Hepatocyte (in vitro differentiated cells): ENCODE data around the gene GPM6B. TPM values are rescaled to one million over a fixed set of nuclear protein-coding genes. Genes with fewer than 3 reads are reported as not detected.

Source experiments
- DNase-seq: peaks from one replicate; pipeline ENCODE4 v3.0.0-alpha.2; 2016; ENCODE audit warnings: low spot score
- H2AFZ ChIP-seq: fragments of 200-600 bp; sonication (generic); 2 replicates; pipeline ENCODE4 v1.6.0; 2016; ENCODE audit warnings: antibody characterized with exemption, mild to moderate bottlenecking
- H3K27ac ChIP-seq: fragments of 200-600 bp; sonication (generic); 2 replicates; pipeline ENCODE4 v1.5.1; 2016; ENCODE audit warnings: mild to moderate bottlenecking
- H3K27me3 ChIP-seq: fragments of 200-600 bp; sonication (generic); 2 replicates; pipeline ENCODE4 v1.6.1; 2016
- H3K36me3 ChIP-seq: fragments of 200-600 bp; sonication (generic); replicated peaks from 2 replicates; pipeline ENCODE4 v1.5.1; 2016; ENCODE audit warnings: low read depth; ENCODE audit not compliant: insufficient read depth
- H3K4me1 ChIP-seq: fragments of 200-600 bp; sonication (generic); 2 replicates; pipeline ENCODE4 v1.5.1; 2016; ENCODE audit warnings: mild to moderate bottlenecking, moderate library complexity; ENCODE audit not compliant: insufficient read depth
- H3K4me2 ChIP-seq: fragments of 200-600 bp; sonication (generic); 2 replicates; pipeline ENCODE4 v1.6.0; 2016
- H3K4me3 ChIP-seq: fragments of 200-600 bp; sonication (generic); 2 replicates; pipeline ENCODE4 v1.5.1; 2016; ENCODE audit warnings: mild to moderate bottlenecking
- H3K79me2 ChIP-seq: fragments of 200-600 bp; sonication (generic); 2 replicates; pipeline ENCODE4 v1.6.0; 2017; ENCODE audit warnings: mild to moderate bottlenecking
- H3K9me2 ChIP-seq: fragments of 200-600 bp; sonication (generic); replicated peaks from 2 replicates; pipeline ENCODE4 v1.6.0; 2017; ENCODE audit warnings: mild to moderate bottlenecking; ENCODE audit not compliant: insufficient read depth
- H3K9me3 ChIP-seq: fragments of 200-600 bp; sonication (generic); 2 replicates; pipeline ENCODE4 v1.5.1; 2016; ENCODE audit warnings: low read depth, mild to moderate bottlenecking
- H4K20me1 ChIP-seq: fragments of 200-600 bp; sonication (generic); 2 replicates; pipeline ENCODE4 v1.6.0; 2016; ENCODE audit warnings: mild to moderate bottlenecking; ENCODE audit not compliant: insufficient read depth, poor library complexity, severe bottlenecking
- CTCF ChIP-seq: fragments of 200-600 bp; sonication (generic); IDR thresholded peaks from 2 replicates; pipeline ENCODE4 v1.5.1; 2016; ENCODE audit warnings: antibody characterized with exemption, mild to moderate bottlenecking; ENCODE audit not compliant: poor library complexity
- EZH2 ChIP-seq: fragments of 200-600 bp; sonication (generic); IDR thresholded peaks from 2 replicates; pipeline ENCODE4 v1.6.1; 2016; ENCODE audit warnings: antibody characterized with exemption, mild to moderate bottlenecking, borderline replicate concordance
- EZH2phosphoT487 ChIP-seq: fragments of 200-600 bp; sonication (generic); IDR thresholded peaks from one replicate; pipeline ENCODE4 v1.6.1; 2018; ENCODE audit warnings: antibody characterized with exemption, mild to moderate bottlenecking, low read depth, moderate library complexity; ENCODE audit not compliant: unreplicated experiment, severe bottlenecking
- WGBS: methylation state at CpG from one replicate; pipeline ENCODE4 v1.1.6; 2016; ENCODE audit warnings: low lambda C conversion rate; ENCODE audit errors: missing lambda C conversion rate; 5-methylcytosine and 5-hydroxymethylcytosine counted together
- polyA plus RNA-seq: library from polyadenylated mRNA; unstranded; fragments of >200 nt; fragmentation: Nextera tagmentation; extraction: Ambion mirVana; gene quantifications from 2 replicates; pipeline ENCODE4 v1.2.1, GENCODE V29; 2016
- total RNA-seq: library from RNA; depleted of rRNA; stranded (reverse); fragments of >200 nt; gene quantifications from 2 replicates; pipeline ENCODE4 v1.2.3, GENCODE V29; 2014

Gene GPM6B
- total and polyA plus RNA-seq, 2 experiments from 2014 or later, result 6.8 to 9.0 TPM

DNA sequence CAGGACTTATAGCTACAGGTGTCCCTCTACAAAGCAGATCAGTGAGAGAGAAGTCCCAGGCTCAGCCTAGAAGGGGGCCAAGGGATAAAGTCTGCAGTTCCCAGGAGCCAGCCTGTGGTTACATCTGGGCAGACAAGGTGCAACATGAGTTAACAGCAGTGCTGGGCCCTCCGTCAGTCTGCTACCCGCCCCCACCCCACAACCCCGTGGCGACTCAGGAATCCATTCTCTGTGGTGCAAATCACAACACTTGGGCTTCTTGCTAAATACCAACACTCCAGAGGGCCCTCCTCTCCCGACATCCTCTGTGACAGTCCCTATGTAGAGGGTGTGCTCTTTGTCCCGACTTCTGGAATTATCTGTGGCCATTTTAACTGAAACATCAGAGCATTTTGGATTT, 13.8 kb downstream of the GPM6B start:
- H3K27ac ChIP-seq, result no peak overlapping the region
- no peaks in the 10 kb centered on the region for H3K9me2 ChIP-seq
- no peaks in the 10 kb centered on the region for H3K4me1 ChIP-seq
- no peaks in the 10 kb centered on the region for H3K9me3 ChIP-seq
- no peak overlapping the region for H3K4me2 ChIP-seq
- no peaks in the 10 kb centered on the region for H3K79me2 ChIP-seq
- H3K36me3 ChIP-seq, result no peaks in the 10 kb centered on the region
- H3K27me3 ChIP-seq, result no peaks in the 10 kb centered on the region
- DNase-seq, result no peak
- H2AFZ ChIP-seq, result no peak overlapping the region
- TF ChIP-seq CTCF, result no peak
- TF ChIP-seq EZH2phosphoT487, result no peak
- no peak for TF ChIP-seq EZH2
- 46% methylated on average over 6 of the region's 6 CpGs for WGBS
- no peaks in the 10 kb centered on the region for H4K20me1 ChIP-seq
- H3K4me3 ChIP-seq, result no peak overlapping the region

GRCh38 chrX:13798184-13798583, 18.7 kb downstream of the GPM6B start:
- Histone ChIP-seq H3K79me2 (no peaks in the 10 kb centered on the region), H3K4me3 (no peak overlapping the region), H3K4me2 (no peak overlapping the region), H4K20me1 (no peaks in the 10 kb centered on the region), H3K4me1 (no peaks in the 10 kb centered on the region), H3K36me3 (no peaks in the 10 kb centered on the region), H3K27me3 (no peaks in the 10 kb centered on the region), H3K9me3 (no peaks in the 10 kb centered on the region), H2AFZ (no peak overlapping the region), H3K27ac (no peak overlapping the region), H3K9me2 (no peaks in the 10 kb centered on the region)
- WGBS, result 69% methylated on average over 4 of the region's 4 CpGs
- TF ChIP-seq CTCF, result no peak
- TF ChIP-seq EZH2, result no peak
- no peak for TF ChIP-seq EZH2phosphoT487
- DNase-seq, result no peak

- TF ChIP-seq CTCF (no peak), EZH2phosphoT487 (no peak)
- no peak for DNase-seq
- H3K27ac ChIP-seq, result no peak overlapping the region
- H4K20me1 ChIP-seq, result no peaks in the 10 kb centered on the region
- no peaks in the 10 kb centered on the region for H3K9me3 ChIP-seq
- no peaks in the 10 kb centered on the region for H3K4me1 ChIP-seq
- H3K79me2 ChIP-seq, result no peaks in the 10 kb centered on the region
- 80% methylated on average over 4 of the region's 4 CpGs for WGBS
- H3K4me2 ChIP-seq, result no peak overlapping the region
- H3K27me3 ChIP-seq, result no peaks in the 10 kb centered on the region
- no peaks in the 10 kb centered on the region for H3K36me3 ChIP-seq
- H3K4me3 ChIP-seq, result no peak overlapping the region
- H2AFZ ChIP-seq, result no peak overlapping the region
- H3K9me2 ChIP-seq, result no peaks in the 10 kb centered on the region
These were observed 19.4 kb downstream of the GPM6B start for GRCh38 chrX:13797512-13797911.

DNA sequence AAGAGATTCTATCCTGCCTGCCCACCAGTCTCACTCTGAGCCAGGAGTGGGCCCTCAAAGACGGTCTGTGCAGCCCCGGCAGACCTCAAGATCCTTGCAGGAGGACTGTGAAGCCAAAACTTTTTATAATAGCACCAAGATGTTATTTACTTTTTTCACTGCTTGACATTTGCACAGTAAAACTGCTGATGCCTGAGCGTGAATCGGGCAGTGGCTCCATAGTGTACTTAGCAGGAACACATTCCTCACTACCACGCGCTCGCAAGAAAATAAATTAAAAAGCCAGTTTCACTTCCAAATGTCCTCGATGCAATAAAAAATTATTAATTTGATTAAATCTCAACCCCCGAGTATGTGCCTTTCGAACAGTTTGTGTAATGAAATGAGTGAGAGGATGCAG, 22.5 kb downstream of the GPM6B start:
- Histone ChIP-seq H2AFZ (no peak overlapping the region), H3K27me3 (no peaks in the 10 kb centered on the region), H3K9me2 (no peaks in the 10 kb centered on the region), H3K36me3 (no peaks in the 10 kb centered on the region), H3K4me1 (no peaks in the 10 kb centered on the region), H3K79me2 (no peaks in the 10 kb centered on the region), H4K20me1 (no peaks in the 10 kb centered on the region), H3K27ac (no peak overlapping the region), H3K4me3 (no peak overlapping the region), H3K4me2 (no peak overlapping the region), H3K9me3 (no peaks in the 10 kb centered on the region)
- no peak for DNase-seq
- 84% methylated on average over 10 of the region's 10 CpGs for WGBS
- TF ChIP-seq CTCF (no peak), EZH2 (no peak), EZH2phosphoT487 (no peak)
